Stimulated activated CD8-positive, alpha-beta memory T cell treated with anti-CD3 and anti-CD28 coated beads, Interleukin-15, amount 100 ng/mL, for 24 hours (primary cell): Measurements from ENCODE around the gene ZBTB49.

Source experiments
- DNase-seq: peaks from one replicate; pipeline ENCODE4 v3.0.0-alpha.2; 2020; ENCODE audit warnings: low read depth

The ZBTB49 gene

GRCh38 chr4:4281787-4282186 lies 8.3 kb upstream of the ZBTB49 start:
- no peak for DNase-seq

DNA sequence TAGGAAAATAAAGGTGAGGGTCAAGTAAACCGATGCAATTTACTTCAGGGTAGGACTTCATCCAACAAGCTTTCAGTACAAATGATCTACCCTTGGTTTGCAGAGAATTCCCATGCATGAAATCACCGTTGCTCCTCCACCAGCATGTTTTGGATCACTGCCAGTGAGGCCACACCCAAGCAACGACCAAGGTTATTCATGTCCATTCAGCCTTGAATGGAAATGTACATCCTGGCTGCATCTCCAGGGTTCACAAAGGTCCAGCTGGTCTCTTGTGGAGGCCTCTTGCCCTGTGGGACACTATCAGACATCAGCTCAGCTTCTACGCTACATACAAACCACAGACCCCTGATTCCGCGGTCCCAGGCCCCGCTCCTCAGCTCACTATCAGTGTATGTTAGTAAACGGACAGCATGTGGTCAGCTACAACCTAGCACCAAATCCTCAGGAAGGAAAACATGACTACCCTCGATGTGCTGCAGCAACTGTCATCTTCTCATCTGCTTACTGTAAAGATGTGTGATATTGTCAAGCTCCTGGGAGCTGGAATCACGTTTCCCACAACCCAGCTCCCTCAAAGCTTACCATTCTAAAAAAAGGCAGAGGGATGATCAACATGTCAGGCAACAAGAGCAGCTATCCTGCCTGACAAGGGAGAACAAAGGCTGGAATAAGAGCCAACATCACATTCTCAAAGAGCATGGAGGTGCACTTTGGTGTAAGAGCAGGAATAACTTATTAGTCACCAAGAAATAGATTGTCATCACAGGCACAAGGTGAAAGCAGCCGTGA lies 5.0 kb upstream of the ZBTB49 start:
- no peak for DNase-seq

DNA sequence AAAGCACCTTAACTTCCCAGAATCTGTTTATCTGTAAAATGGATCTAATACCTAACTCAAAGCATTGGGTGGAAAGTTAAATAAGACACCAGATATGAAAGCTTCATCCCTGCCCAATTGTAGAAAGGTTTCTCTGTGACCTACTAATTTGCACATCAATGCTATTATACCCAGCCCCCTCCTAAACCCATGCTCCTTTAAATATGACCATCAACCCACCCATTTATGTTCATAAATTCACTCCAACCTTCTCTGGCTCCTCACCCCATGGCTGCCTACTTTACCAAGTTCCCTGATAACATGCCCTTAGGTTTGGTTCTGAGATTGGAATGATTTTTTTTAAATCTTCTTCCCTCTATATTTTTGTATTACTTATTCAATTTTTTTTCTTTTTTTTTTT lies 2.0 kb upstream of the ZBTB49 start:
- DNase-seq = no peak

DNA sequence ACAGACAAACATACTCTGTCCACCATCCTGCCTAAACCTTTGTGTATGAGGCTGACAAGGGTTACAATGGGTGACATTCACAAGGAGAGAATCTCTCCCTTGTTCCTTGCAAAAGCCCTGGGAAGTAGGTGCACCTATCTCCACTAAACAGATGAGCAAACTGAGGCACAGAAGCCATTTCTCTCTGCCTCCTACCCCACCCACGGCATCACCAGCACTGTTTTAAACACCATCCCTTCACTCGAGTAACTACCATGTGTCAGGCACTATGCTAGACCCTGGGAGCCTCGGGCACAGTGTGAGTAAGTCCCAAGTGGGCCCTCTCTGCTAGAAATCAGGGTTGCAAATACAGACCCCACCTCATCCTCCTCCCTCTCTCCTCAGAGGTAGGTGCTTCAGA lies 996 bp upstream of the ZBTB49 start:
- DNase-seq = no peak

GRCh38 chr4:4289597-4289940 lies 482 bp upstream of the ZBTB49 start:
- no peak for DNase-seq

- no peak for DNase-seq
These were observed 3.2 kb downstream of the ZBTB49 start for GRCh38 chr4:4293279-4293678.

GRCh38 chr4:4296283-4296846 lies 6.3 kb downstream of the ZBTB49 start:
- DNase-seq = no peak

DNA sequence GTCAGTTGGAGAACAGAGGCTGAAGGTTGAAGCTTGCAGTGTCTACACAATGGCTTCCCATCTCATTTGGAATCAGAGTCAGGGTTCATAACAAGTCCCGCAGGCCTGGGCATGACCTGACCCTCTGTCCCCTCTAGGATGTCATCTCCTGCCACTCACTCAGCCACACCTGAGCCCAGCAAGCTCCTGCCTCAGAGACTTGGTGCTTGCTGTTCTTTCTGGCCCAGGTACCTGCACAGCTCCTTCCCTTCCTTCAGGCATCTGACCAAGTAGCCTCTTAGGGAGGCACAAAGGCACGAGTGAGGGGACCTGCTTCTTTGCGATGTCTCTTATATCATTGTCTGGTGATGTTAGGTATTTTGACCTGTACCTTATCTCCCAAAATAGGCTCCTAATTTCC lies 9.0 kb downstream of the ZBTB49 start:
- DNase-seq = no peak

DNA sequence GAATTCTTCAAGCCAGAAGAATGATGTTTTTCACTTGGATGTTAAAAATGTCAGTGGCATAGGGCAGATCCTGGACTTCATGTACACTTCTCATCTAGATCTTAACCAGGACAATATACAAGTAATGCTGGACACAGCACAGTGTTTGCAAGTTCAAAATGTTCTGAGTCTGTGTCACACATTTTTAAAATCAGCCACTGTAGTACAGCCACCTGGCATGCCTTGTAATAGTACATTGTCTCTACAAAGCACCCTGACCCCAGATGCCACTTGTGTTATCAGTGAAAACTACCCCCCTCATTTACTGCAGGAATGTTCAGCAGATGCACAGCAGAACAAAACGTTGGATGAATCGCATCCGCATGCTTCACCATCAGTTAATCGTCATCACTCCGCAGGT lies 11.9 kb downstream of the ZBTB49 start:
- no peak for DNase-seq

- DNase-seq = no peak
These were observed 12.4 kb downstream of the ZBTB49 start for GRCh38 chr4:4302416-4302815.

DNA sequence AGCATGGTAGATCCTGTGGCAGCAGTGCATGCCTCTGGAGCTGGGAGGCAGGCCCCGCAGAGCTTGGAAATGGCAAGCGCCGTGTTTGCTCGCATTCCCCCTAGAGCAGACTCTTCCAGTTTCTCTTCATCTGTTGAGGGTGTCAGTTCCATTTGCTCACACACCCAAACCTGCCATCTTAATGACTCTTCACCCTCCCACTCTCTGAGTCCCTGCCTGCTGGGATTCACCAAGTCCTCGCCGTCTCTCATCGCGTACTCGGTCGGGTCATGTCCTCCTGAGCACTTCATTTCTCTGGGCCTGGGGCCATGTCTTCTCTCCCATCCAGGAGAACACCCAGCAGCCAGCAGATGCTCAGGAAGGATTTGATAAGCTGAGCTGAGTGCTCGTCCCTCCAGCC lies 16.9 kb downstream of the ZBTB49 start:
- DNase-seq = no peak

GRCh38 chr4:4308800-4309441 lies 18.9 kb downstream of the ZBTB49 start:
- DNase-seq = no peak

DNA sequence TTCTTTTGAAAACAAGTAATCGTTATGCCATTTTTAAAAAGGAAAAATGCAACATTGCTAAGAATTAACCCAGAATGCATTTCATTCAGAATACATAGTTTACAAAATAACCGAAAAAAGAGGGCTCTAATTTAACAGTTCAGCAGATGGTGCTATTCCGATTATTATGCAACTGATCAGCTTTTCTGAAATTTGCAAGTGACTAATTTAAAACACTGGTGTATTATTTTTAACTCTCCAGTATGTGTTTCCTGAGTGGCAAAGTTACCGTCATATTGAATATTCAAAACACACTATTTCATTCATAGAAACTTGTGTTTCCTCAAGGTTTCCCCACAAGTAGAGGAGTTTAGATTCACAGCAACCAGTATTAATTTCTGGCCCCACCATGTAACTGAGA lies 21.1 kb downstream of the ZBTB49 start:
- no peak for DNase-seq

DNA sequence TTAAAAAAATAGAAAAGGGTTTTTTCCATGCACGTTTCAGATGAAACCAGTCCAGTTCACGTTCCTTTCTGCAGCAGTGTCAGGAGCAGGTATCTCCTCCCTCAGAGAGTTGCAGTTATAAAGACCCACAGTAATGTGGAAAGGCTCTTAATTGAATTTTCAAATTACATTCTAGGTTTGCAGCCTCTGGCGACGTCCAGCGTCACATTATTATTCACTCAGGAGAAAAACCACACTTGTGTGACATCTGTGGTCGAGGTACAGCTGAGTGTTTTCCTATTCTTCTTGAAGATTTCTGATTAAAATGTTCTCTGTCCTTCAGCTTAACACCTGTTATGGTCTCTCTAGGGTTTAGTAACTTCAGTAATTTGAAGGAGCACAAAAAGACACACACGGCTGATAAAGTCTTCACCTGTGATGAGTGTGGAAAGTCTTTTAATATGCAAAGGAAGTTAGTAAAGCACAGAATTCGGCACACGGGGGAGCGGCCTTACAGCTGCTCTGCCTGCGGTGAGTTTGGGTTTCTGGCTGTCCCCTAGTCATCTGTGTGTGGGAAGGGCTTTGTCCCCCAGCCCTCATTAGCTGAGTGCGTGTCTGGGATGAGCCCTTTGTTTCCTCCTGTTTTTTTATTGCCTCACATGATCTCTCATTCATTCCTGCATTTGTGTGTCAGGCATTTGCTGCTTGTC lies 25.6 kb downstream of the ZBTB49 start:
- DNase-seq = no peak

DNA sequence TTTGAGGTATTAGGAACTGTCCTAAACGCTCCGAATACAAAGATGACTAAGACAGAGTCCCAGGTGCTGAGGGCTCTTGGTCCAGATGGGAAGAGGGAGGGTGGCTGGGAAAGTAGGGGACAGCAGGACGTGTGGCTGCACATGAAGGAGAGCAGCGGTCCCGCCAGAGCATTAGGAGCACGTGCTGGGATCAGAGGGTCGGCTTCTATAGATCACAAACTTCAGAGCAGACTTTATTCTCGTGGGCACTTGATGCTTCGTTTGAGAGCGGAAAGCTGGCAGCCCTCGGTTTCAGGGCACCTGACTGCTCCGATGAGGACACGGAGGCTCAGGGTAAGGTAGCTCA lies 26.1 kb downstream of the ZBTB49 start:
- DNase-seq = no peak

- DNase-seq = no peak
These were observed 27.6 kb downstream of the ZBTB49 start for GRCh38 chr4:4317496-4318232.

GRCh38 chr4:4320528-4320927 lies 30.5 kb downstream of the ZBTB49 start:
- no peak for DNase-seq

DNA sequence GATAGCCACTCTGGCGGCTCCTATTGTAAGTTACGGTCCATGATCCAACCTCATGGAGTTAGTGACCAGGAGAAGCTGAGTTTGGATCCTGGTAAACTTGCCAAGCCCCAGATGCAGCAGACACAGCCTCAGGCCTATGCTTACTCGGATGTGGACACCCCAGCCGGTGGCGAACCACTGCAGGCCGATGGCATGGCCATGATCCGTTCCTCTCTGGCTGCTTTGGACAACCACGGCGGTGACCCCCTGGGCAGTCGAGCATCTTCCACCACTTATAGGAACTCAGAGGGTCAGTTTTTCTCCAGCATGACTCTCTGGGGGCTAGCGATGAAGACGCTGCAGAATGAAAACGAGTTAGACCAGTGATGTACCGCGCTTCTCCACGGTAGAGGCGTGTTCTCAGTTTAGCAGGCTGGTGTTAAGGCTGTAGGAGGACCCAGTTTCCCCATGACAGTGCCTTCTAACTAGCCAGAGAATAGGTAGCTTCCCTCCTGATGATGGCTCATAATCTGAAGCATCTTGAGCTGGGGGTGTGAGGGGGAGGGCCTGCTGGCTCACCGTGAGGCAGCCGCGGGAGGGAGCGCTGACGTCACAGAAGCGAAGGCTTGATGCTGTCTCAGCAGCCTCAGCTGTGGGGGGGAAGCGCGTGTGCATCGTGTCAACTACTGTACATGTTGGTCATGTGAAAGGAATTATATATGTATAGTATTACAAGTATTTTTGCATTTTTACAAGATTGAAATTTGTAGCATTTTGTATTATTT lies 31.1 kb downstream of the ZBTB49 start:
- no peak for DNase-seq

- DNase-seq = no peak
These were observed 32.1 kb downstream of the ZBTB49 start for GRCh38 chr4:4321951-4322688.

DNA sequence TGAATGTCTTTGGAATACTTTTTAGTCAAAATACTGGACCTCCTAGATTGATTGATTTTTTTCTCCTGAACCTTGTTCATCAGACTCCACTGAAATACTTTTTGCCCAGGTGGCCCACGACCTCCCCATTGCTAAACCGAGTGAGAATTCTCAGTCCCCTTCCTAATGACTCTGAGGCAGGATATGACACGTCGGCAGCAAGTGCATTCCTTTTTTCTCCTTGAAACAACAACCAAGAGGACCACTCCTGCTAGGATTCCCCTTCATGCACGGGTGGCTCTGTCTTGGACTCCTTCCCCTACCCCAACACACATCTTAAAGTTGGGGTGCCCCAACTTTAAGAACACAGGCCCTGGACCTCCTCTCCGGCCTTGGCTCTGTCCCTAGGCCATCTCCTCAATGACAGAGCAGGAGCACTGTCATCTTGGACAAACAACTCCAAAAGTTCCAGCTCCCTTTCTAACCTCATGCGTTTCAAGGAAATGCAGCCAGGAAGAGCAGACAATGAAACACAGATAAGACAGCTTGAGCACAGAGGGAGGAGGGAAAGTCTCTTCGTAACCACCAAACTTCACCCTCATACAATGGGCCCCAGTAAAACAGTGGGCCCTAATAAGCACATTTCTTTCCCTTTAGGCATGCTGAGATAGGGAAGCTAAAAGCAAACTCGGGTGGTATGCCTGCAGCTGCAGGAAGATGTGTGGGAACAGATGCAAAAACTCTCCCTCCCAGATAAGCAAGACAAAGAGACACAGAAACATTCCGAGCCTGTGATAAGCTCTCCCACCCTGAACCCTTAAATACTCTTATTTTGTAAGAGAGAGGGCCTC lies 33.9 kb downstream of the ZBTB49 start:
- DNase-seq = no peak
